Measurements from ENCODE around the gene PCSK5.

- no peak for TF ChIP-seq RAD21 (conservative IDR thresholded peaks at IDR 0.05)
- TF ChIP-seq CTCF (IDR thresholded peaks at IDR 0.05; ENCODE audit: poor library complexity, severe bottlenecking), result no peak
- no peak for TF ChIP-seq TAF1 (IDR thresholded peaks at IDR 0.05; ENCODE audit: low read depth)
- no peak for TF ChIP-seq EZH2 (IDR thresholded peaks at IDR 0.05; ENCODE audit: borderline replicate concordance, insufficient read depth, low read length, poor library complexity, severe bottlenecking)
These were observed 130.2 kb downstream of the PCSK5 start for GRCh38 chr9:76020652-76021051.

Measured in neural cell (in vitro differentiated cells).